HG03442 (cell line): ENCODE data around the gene HIC1.
A peak's percentile ranks its signal among the peaks of the same experiment; 100 is the strongest.

Experiments
- ATAC-seq: cut with Tn5 transposase; IDR thresholded peaks from one replicate; pipeline ENCODE4 v1.9.1; 2021; ENCODE audit warnings: mild to moderate bottlenecking, moderate library complexity; ENCODE audit not compliant: unreplicated experiment

The HIC1 gene

DNA sequence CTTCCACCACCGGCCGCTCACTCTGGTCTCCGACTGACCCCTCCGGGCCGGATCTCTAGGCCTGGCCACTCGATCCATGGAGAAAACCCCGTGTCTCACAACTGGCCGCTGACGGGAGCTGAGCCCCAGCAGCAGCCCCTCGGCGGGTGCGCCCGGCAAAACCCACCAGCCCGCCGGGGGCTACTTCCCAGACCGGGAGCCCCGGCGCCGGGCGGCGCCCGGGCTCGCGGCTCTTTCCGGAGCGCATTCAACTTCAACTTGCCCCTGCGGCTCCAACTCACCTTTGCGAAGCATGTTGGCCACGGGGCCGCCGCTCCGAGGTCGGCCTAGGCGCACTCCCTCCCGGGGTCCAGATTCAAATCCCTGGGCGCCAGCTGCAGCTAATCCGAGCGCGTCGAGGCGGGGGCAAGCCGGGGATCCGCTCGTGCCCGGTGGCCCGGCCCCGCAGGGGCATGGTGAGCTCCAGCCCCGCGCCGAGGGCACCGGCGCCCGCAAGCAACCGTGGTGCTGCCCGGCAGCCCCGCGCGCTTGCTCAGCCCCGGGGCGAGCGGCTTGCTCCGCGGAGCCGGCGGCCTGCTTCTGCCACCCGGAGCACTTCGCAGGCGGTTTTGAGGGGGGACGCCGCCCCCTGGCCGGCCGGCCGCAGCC is 30.2 kb upstream of the HIC1 start:
- no peak for ATAC-seq

DNA sequence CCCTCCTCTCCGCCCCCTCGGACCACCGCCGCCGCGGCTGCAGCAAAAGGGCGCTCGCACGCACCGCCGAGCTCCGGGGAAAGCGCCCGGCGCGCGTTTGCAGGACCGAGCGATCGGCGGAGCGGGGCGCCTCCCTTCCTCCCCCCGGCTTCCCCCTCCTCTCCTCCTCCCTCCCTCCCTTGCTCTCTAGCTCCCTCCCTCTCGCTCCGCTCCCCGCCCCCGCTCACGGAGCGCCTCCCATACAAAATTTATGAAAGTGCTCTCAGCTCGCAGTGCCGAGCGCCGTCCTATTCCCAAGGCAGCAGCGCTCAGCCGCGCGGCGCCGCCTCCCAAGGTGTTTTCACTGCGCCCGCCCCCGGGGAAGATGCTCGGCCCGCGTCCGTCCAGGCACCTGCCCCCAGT is 29.7 kb upstream of the HIC1 start, which contains the start of gene RTN4RL1:
Gene RTN4RL1, minus strand, starts transcription at position 115 of the 402 bp plus-strand sequence. CDS start 469 bp downstream, outside the sequence.
- no peak for ATAC-seq

DNA sequence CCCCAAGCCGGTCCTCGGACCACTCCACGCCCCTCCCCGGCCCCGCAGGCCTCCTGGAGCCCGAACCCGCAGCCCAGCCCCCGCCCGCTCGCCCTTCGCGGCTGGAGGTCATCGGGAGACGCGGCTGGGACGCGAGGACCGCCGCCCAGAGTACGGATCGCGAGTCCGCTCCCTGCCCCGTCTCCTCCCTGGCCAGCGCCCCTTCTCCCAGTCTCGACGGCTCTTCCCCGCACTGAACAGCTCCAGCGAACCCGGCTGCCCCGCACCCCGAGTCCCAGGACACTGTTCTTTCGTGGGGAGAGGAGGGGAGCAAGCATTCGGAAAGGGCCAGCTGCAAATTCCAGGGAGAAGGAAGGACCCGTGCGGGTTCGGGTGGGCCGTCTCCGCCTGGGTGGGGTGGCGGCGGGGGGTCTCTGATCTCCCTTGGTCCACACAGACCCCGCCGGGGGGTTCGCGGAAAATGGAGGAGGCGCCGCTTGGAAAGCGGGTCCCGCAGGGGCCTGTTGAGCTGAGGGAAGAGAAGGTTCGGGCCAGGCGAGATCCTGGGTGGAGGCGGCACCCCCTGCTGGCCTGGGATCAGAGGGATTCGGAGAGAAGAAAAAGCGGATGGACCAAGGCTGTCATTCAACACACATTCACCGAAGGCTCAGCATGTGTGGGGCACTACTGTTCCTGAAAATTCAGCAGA is 29.1 kb upstream of the HIC1 start:
- no peak for ATAC-seq

DNA sequence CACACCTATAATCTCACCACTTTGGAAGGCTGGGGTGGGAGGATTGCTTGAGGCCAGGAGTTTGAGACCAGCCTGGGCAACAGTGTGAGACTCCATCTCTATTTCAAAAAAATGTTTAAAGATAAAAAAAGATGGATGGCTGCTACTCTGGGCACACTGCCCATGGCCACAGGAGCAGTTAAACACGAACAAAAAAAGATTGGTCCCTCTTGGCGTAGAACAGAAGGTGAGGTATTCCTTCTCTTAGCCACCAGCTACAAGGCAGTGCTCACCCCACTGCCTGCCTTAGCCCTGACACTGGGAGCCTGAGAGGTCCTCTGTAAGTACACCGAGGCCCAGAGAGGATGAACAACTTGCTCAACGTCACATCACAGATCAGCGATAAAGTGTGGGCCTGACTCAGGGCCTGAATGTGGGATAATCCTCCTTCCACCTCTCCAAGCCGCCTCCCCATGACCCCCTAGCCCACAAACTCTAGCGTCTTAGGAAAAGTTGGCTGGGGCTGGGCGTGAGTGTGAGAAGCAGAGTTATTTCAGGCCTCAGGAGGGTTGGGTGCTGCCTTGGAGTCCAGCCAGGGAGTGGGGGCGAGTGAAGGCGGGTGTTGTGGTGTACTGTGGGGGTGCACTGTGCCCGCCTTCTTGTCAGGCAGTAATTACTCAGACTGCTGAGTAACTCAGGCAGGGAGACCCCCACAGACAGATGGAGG is 27.2 kb upstream of the HIC1 start:
- no peak for ATAC-seq

DNA sequence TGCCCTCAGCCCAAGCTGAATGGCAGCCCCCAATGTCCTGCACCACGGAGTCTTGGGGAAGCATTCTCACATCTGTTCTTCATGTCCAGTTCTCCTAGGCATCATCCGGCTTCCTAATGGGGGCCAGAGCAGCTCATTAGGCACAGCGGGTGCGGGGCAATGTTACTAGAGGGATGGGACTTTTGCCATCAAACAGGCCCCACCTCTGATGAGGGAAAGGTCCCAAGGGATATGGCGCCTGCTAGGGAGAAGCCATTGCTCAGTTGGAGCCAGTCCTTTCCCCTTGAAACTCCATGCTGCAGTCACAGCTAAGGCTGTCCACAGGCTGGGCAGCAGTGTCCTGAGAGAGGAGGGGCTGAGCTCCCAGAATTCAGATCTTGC is 26.7 kb upstream of the HIC1 start:
- no peak for ATAC-seq

DNA sequence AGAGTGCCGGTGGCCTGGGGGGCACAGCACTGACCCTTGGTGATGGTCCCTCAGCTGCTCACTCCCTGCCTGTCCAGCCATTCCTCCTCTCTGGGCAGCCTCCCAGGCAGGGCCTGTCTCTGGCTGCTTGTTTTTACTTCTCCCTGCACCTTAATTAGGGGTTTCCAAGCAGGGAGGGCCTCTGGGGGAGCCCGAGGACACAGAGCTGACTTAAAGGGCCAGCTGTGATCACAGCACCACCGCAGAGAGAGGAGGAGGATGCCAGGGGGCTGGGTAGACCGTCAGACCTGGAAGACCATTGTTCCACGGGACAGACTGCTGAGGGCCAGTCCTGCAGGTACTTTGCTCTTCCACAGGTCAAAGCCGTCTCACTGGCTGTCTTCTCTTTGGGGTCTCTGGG is 26.2 kb upstream of the HIC1 start:
- ATAC-seq = no peak

DNA sequence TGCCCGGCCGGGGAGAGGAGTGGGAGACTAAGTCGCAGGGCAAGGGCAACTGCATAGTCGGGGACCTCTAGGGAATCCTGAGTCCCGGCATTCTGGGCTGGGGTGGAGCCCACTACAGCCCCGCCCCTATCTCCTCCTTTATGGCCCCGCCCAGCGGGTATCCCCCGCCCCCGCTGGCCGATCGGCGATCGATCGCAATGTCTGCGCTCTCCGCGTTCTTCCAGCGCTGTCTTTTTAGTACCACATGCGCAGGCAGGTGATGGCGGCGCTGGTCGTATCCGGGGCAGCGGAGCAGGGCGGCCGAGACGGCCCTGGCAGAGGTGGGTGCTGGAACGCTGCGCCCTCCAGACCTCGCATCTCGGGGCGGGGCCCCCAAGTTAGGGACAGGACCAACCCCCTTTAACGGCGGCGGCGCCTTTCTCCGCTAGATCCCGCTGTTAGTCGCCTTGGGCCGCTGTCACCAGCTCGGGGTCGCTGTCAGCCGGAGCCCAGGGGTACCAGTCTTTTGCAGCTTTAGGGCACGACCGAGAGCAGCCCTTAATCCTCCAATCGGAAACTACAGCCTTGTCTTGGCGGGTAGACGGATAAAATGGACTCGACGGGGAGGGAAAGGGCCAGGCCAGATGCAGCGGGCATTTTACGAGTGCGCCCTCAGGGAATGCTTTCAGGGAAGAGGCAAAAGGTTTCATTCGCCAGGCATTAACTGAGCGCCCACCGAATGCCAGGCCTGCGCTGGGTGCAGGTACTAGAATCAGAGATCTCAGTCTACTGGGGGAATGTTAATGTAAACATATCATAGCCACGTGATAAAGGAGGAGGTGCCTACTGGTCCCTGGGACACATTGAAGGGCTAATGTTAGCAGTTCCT is 24.8 kb upstream of the HIC1 start, which contains the start of gene DPH1:
Gene DPH1, plus strand, starts transcription at position 243 of the 868 bp plus-strand sequence. Its CDS starts 17 bp downstream, at position 260.
- peak; percentile 65 for ATAC-seq

DNA sequence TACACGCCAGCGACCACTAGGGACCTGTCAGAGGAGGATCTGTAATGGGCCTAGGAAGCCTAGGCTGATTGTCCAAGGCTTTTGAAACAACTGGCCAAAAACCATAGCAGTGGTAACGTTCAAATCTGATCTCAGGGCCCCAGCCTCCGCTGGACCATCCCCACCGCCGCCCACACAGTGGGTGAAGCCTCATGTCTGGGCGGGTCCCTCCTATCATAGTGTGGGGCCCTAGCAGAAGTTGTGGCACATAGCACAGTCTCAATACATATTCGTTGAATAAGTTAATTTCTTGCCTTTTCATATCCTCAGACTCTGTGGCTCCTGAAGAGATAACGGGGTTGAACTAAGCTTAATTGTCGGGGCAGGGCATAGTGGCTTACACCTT is 24.1 kb upstream of the HIC1 start:
- no peak for ATAC-seq

DNA sequence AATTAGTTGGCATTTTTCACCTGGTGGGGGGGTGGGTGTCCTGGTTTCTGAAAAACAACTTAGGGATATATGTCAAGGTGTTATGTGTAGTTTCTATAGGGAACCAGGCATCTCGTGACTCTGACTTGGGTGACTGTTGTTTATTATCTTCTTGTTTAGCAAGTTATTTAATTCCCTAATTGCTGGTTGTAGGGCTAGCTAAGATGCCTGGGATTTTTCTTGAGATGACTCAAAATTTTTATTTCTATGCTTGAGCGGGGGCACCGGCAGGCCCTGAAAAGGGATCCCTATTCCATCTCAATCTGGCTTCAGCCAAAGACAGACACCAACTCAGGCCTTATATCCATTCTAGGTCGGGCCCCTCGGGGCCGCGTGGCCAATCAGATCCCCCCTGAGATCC is 21.8 kb upstream of the HIC1 start:
- ATAC-seq = no peak

DNA sequence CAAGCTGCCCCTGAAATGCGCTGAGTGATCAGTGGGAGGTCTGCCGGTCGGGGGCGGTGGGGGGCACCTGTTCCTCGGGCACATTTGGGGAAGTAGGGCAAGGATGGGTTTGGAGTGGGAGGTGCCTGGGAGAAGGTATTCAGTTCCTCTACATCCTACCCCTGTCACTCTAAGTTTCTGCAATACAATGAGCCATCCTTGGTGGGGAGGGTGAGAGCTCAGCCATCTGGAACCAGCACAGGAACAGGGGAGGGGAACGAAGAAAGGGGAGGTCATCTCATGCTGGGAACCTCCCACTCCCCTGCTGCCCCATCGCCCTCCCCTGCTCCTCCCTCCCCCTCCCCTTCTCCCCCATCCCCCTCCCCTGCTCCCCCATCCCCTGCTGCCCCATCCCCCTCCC is 20.7 kb upstream of the HIC1 start:
- ATAC-seq = no peak

DNA sequence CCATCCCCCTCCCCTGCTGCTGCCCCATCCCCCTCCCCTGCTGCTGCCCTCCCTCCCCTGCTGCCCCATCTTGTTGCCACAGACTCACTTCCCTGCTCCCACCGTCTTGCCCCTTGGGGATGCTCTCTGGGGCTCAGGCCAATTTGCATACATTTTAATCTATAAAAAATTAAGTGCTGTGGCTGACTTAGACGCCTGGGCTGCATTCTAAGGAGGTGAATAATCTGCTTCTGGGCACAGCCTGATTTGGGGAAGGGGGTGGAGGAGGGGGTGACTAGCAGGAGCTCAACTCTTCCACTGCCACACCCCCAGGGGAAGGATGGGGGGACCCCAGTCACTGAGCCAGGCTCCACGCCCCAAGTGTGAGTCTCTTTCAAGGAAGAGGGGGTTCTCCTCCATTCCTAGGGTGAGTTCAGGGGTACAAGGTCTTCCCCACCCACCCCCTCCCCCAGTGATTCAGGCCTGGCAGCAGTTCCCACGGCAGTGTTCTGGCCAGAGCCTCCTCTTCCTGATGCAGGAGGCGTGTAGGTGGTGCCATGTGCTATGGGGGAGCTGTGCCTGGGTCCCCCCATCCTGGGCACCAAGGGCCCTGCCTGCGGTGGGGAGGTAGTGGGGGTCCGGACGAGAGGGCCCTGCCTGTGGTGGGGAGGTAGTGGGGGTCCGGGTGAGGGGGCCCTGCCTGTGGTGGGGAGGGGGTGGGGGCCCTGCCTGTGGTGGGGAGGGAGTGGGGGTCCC is 19.9 kb upstream of the HIC1 start:
- ATAC-seq = no peak

DNA sequence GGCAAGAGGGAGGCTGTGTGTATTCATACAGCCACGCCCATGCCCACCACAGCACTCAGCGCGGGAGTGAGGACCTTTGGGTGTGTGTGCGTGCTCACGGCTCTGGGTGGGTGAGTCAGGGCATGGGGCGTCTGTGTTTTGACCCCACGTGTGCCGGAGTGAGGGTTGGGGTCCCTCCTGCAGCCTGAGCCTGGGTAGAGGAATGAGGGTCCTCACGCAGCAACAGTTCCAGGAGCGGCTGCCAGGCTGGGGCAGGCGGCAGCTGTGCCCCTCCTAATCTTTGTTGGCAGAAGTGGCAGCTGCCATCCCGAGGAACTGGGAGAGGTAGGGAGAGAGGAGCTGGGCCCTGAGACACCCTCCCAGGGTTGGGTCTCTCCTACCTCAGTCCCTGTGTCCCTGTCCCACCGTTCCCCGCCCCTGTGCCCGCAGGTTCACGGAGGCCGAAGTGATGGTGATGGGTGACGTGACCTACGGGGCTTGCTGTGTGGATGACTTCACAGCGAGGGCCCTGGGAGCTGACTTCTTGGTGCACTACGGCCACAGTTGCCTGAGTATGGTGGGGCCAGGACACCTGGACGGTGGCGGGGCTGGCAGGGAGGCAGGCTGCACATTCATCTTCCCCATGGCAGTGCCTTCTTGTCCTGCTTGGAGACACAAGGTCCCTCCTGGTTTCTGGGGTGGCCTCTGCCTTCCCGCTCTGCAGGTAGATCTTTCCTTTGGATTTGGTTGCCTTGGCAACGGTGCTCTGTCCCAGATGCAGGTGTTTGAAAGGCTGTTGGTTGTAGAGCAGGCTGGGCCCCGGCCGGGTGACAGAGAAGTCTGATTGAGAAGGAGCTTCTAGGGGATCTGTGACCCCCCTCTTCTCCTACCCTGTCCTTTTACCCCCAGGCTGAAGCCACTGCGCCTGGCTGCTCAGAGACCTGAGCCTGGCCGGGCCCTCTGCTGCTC is 19.1 kb upstream of the HIC1 start:
- no peak for ATAC-seq

DNA sequence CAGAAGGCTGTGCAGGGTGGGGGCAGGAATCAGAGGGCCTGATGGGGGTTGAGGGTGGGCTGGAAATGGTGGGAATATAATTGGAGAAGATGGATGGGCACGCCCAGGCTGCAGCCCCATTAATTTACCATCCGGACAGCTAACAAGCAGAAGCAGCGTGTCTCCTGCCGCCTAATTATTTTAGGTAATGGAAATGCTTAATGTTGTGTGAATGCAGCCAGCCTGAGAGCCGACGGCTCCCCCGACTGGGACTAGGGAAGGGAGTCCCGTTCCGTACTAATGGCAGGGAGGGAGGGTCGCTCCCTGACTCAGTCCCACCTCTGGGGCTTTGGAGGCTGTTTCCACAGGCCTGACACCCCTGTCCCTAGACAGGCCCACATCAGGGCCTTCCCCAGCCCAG is 17.7 kb upstream of the HIC1 start:
- no peak for ATAC-seq

DNA sequence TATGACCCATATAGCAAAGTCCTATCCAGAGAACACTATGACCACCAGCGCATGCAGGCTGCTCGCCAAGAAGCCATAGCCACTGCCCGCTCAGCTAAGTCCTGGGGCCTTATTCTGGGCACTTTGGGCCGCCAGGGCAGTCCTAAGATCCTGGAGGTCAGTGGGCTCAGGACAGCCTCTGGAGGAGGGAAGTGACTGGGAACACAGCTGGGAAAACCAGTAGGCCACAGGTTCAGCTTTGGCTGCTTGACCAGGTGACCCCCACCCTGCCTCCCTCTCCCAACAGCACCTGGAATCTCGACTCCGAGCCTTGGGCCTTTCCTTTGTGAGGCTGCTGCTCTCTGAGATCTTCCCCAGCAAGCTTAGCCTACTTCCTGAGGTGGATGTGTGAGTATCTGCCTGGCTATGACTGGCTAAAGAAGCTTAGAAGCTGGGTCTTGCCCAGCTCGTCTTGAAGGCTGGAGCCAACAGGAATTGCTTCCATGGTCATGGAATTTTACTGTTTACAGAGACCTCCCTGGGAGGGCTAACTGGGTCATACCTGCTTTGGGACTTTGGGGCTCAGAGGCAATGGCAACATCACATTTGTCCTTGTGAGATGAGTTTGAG is 14.6 kb upstream of the HIC1 start:
- no peak for ATAC-seq

DNA sequence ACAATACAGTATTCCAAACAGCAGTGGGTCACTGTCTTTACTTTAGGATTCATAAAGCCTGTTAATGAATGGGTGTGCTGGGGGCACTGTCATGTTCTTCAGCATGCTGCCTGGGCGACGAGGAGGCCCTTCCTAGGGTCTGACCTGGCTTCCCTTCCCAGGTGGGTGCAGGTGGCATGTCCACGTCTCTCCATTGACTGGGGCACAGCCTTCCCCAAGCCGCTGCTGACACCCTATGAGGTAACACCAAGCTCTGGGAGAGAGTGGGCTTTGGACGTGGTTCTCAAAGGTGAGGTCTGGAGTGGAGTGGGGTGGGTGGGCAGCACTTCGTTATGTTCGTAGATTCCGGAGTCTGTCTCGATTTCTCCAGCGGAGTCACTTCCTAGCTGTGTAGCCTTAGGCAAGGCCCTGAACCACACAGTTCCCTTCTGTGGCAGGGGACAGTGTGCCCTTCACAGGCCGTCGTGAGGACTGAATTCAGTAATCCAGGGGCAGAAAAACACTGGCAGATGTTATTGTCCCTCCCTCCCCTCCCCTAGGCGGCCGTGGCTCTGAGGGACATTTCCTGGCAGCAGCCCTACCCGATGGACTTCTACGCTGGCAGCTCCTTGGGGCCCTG is 13.9 kb upstream of the HIC1 start:
- ATAC-seq = no peak

DNA sequence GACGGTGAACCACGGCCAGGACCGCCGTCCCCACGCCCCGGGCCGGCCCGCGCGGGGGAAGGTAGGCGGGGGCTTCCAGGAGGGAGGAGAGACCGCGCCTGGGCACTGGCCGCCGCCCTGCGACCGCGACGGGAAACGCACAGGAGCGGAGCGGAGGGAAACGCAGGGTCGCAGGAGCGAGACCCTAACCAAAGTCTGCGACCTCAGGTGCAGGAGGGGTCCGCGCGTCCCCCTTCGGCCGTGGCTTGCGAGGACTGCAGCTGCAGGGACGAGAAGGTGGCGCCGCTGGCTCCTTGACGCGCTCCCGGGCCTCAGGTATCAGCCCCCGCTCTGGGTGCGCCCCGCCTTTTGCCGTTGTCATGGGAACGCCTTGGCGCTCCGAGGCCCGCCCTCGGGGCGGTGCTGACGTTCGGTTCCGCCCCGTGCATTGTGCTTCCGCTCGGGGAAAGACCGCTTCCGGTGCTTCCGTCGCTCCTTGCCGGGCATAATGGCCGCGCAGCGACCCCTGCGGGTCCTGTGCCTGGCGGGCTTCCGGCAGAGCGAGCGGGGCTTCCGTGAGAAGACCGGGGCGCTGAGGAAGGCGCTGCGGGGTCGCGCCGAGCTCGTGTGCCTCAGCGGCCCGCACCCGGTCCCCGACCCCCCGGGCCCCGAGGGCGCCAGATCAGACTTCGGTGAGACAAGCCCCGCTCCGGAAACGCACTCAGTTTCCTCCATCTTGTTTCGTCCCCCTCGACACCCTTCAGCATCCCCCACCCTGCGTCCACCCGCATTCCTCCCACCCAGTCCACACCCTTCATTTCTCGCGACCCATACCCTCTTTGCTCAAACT is 13.1 kb upstream of the HIC1 start, which contains the start of gene OVCA2:
Gene OVCA2, plus strand, starts transcription at position 462 of the 829 bp plus-strand sequence. Its CDS starts 26 bp downstream, at position 488.
- ATAC-seq = peak; percentile 88

DNA sequence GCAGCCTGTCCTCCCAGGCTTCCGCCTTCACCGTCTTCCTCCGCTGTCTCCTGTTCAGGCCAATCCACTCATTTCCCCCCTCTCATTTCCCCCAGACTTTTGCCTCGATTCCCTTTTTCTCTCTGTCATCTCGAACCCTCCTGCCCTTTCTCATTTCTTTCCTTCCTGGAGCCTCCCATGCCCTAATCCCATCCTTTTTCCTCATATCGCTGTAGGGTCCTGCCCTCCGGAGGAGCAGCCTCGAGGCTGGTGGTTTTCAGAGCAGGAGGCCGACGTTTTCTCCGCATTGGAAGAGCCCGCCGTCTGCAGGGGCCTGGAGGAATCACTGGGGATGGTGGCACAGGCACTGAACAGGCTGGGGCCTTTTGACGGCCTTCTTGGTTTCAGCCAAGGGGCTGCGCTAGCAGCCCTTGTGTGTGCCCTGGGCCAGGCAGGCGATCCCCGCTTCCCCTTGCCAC is 12.5 kb upstream of the HIC1 start:
- ATAC-seq = no peak
